Measurements from ENCODE around the gene BASP1.
A peak's percentile ranks its signal among the peaks of the same experiment; 100 is the strongest.

BASP1 gene

DNA sequence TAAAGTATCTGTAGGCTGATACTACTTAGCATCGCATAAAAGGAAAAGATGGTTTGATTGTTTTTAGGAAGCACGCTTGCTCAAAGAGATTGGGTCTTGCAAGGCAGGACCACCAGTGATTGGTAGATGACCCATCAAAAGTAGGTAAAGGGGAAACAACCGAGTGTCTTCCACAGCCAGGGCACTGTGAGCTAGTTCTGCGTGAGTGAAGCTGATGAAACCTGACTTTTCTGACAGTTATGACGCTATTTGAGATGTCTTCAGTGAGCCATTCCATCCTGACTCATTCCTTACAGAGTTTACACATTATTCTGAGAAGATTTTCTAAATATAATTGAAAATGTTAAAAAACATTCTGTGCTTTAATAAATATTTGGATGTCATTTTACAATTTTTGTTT lies 49.7 kb downstream of the BASP1 start:
- Mint-ChIP-seq H3K4me1 (no peaks in the 10 kb centered on the region), H3K4me3 (no peak overlapping the region), H3K9me3 (peaks cover 12% of the 10 kb centered on the region), H3K27ac (no peak overlapping the region), H3K27me3 (no peaks in the 10 kb centered on the region), H3K36me3 (ENCODE audit: low read depth) (no peaks in the 10 kb centered on the region)
- DNase-seq = no peak
- ATAC-seq = no peak

DNA sequence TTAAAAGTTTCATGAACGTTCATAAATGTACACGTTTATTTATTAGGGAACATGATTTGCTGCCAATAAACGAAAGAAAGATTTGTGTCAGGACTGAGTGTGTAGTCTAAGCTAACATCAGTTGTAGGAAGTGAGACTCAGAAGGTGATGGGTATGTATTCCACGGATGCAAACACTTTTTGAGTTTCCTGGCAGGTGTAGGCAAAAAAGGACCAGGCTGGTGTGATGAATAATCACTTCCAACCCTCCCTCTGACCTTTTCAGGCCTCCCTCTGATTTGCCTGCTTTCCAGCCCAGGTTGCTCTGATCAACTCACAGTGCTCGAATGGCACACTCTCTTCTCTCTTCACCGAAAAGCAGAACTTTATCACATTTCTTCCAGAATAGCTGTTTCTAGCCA lies 51.8 kb downstream of the BASP1 start:
- no peaks in the 10 kb centered on the region for H3K27me3 Mint-ChIP-seq
- no peaks in the 10 kb centered on the region for H3K4me1 Mint-ChIP-seq
- H3K36me3 Mint-ChIP-seq (ENCODE audit: low read depth) = no peaks in the 10 kb centered on the region
- peaks cover 6% of the 10 kb centered on the region for H3K9me3 Mint-ChIP-seq
- ATAC-seq = no peak
- no peak overlapping the region for H3K27ac Mint-ChIP-seq
- H3K4me3 Mint-ChIP-seq = no peak overlapping the region
- no peak for DNase-seq

DNA sequence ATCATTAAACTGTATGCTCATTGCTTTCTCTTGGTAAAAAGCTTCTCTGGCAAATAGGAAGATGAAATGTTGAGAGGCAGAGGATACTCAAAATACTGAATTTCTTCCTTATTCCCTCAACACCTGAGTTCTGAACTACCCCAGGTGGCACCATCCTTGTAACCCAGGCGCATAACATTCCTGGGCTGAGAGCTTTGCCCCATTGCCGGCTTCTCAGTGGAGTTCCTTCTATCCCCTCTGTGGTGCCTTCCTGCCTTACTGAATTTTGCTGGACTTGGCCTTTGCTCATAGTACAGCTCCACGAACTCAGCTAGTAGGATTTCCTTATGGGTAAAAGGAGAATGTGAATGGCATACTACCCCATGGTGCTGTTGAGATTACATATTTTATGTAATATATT lies 54.7 kb downstream of the BASP1 start:
- no peak for DNase-seq
- H3K27ac Mint-ChIP-seq = no peak overlapping the region
- H3K27me3 Mint-ChIP-seq = no peaks in the 10 kb centered on the region
- H3K4me3 Mint-ChIP-seq = no peak overlapping the region
- no peaks in the 10 kb centered on the region for H3K36me3 Mint-ChIP-seq (ENCODE audit: low read depth)
- no peak for ATAC-seq
- H3K9me3 Mint-ChIP-seq = peaks cover 1% of the 10 kb centered on the region
- peaks cover 4% of the 10 kb centered on the region for H3K4me1 Mint-ChIP-seq

DNA sequence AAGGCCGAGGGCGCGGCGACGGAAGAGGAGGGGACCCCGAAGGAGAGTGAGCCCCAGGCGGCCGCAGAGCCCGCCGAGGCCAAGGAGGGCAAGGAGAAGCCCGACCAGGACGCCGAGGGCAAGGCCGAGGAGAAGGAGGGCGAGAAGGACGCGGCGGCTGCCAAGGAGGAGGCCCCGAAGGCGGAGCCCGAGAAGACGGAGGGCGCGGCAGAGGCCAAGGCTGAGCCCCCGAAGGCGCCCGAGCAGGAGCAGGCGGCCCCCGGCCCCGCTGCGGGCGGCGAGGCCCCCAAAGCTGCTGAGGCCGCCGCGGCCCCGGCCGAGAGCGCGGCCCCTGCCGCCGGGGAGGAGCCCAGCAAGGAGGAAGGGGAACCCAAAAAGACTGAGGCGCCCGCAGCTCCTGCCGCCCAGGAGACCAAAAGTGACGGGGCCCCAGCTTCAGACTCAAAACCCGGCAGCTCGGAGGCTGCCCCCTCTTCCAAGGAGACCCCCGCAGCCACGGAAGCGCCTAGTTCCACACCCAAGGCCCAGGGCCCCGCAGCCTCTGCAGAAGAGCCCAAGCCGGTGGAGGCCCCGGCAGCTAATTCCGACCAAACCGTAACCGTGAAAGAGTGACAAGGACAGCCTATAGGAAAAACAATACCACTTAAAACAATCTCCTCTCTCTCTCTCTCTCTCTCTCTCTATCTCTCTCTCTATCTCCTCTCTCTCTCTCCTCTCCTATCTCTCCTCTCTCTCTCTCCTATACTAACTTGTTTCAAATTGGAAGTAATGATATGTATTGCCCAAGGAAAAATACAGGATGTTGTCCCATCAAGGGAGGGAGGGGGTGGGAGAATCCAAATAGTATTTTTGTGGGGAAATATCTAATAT lies 58.1 kb downstream of the BASP1 start:
- Mint-ChIP-seq H3K27me3 (no peaks in the 10 kb centered on the region), H3K4me1 (peaks cover 8% of the 10 kb centered on the region), H3K36me3 (ENCODE audit: low read depth) (no peaks in the 10 kb centered on the region), H3K4me3 (no peak overlapping the region), H3K27ac (no peak overlapping the region), H3K9me3 (no peaks in the 10 kb centered on the region)
- ATAC-seq (no peak), DNase-seq (no peak)

DNA sequence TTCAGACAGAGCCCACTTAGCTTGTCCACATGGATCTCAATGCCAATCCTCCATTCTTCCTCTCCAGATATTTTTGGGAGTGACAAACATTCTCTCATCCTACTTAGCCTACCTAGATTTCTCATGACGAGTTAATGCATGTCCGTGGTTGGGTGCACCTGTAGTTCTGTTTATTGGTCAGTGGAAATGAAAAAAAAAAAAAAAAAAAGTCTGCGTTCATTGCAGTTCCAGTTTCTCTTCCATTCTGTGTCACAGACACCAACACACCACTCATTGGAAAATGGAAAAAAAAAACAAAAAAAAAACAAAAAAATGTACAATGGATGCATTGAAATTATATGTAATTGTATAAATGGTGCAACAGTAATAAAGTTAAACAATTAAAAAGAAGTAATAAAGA lies 59.0 kb downstream of the BASP1 start:
- H3K9me3 Mint-ChIP-seq = no peaks in the 10 kb centered on the region
- H3K27ac Mint-ChIP-seq = no peak overlapping the region
- no peaks in the 10 kb centered on the region for H3K27me3 Mint-ChIP-seq
- no peaks in the 10 kb centered on the region for H3K36me3 Mint-ChIP-seq (ENCODE audit: low read depth)
- peaks cover 10% of the 10 kb centered on the region for H3K4me1 Mint-ChIP-seq
- H3K4me3 Mint-ChIP-seq = no peak overlapping the region
- no peak for ATAC-seq
- no peak for DNase-seq

DNA sequence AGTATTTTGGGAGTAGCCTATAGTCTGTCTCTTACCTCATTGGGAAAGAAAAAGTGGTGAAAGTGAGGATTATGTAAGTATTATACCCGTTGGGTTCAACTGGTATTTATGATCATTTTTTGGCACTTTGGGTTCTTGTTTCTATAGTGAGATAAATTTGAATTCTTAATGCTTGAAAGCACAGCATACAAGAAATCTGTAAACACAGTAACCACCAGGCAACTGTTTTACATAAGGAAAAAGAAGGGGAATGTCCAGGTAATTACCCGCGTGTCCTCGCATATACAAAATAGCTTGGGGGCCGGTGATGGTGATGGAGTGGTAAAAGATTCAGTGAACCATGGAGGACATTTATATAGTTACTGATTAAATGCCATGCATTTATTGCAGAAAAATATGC lies 60.5 kb downstream of the BASP1 start:
- ATAC-seq (no peak), DNase-seq (no peak)
- Mint-ChIP-seq H3K27ac (no peak overlapping the region), H3K4me1 (peaks cover 15% of the 10 kb centered on the region), H3K27me3 (no peaks in the 10 kb centered on the region), H3K4me3 (no peak overlapping the region), H3K9me3 (no peaks in the 10 kb centered on the region), H3K36me3 (ENCODE audit: low read depth) (no peaks in the 10 kb centered on the region)

DNA sequence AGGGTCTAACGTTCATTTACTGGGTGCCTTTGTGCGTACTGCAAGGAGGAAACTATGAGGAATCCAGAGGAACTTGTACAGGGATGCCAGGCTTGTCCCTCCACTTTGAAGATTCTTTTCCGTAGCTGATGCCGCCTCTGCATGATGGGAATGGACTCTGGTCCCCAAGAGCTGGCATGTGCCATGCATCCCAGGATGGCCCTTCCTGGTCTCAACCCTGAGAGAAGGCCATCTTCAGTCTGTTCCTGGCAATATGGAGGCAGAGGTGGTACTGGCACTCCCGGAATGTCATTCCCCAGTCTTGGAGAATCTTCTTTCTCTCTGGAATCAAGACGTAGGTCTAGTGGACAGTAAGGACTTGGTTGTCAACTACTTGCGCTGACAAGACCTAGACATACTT lies 61.5 kb downstream of the BASP1 start:
- peaks cover 16% of the 10 kb centered on the region for H3K4me1 Mint-ChIP-seq
- no peak overlapping the region for H3K27ac Mint-ChIP-seq
- H3K36me3 Mint-ChIP-seq (ENCODE audit: low read depth) = no peaks in the 10 kb centered on the region
- no peak overlapping the region for H3K4me3 Mint-ChIP-seq
- no peaks in the 10 kb centered on the region for H3K27me3 Mint-ChIP-seq
- H3K9me3 Mint-ChIP-seq = no peaks in the 10 kb centered on the region
- ATAC-seq = no peak
- no peak for DNase-seq

DNA sequence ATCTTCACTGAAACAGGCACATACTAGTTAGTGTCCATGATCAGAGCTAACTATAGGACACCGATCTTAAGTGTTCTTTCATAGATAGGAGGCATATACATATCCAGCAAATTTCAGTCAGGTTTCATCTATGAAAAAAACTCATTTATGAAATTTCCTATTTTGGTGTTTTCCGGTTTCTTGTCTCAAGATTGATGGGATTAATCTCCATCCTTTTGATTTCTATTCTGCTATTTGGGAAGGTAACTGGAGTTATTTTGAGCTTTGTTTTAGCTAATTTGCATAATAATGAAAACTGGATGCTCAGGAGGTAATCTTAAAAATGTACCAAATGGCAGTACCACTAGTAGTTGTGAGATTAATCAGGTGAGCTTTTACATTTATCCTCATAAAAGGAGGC lies 62.1 kb downstream of the BASP1 start:
- no peaks in the 10 kb centered on the region for H3K9me3 Mint-ChIP-seq
- DNase-seq (no peak), ATAC-seq (no peak)
- no peaks in the 10 kb centered on the region for H3K36me3 Mint-ChIP-seq (ENCODE audit: low read depth)
- no peaks in the 10 kb centered on the region for H3K27me3 Mint-ChIP-seq
- no peak overlapping the region for H3K4me3 Mint-ChIP-seq
- peaks cover 16% of the 10 kb centered on the region for H3K4me1 Mint-ChIP-seq
- no peak overlapping the region for H3K27ac Mint-ChIP-seq

DNA sequence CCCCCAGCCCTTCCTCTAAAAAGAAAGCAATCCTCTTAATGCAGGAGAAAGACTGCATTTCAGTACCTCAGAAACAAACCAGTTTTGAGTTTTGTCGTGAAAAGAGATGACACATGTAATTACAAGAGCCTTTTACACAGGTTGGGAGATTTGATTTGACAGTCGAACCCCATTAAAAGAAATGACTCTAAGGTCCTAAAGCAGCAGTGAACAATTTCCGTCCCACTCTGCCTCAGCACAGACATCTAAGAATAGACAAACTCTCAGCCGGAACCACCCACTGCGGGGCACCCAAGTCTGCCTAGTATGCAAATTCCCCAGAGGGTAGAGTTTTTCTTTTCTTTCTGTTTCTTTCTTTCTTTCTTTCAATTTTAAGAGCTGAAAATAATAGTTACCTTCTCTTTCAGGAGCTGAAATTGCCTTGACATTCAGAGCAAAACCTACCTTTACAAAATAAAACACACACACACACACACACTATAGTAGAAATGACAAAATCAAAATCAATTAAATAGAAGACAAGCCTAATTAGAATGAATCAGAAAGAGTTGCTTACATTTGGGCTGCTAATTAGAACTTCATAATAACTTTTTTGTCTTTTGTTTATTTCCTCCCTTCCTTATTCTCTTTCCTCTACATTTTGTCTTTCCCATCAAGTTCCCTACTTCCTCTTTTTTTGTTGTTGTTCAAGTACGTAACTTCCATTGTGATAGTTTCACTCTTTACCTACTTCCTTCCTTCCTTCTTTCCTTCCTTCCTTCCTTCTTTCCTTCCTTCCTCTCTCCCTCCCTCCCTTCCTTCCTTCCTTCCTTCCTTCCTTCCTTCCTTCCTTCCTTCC lies 65.1 kb downstream of the BASP1 start:
- peak overlapping the region; percentile 64 for H3K27ac Mint-ChIP-seq
- peaks cover 11% of the 10 kb centered on the region for H3K4me1 Mint-ChIP-seq
- H3K27me3 Mint-ChIP-seq = no peaks in the 10 kb centered on the region
- no peaks in the 10 kb centered on the region for H3K9me3 Mint-ChIP-seq
- ATAC-seq (peak; percentile 69), DNase-seq (peak; percentile 8)
- no peak overlapping the region for H3K4me3 Mint-ChIP-seq
- H3K36me3 Mint-ChIP-seq (ENCODE audit: low read depth) = no peaks in the 10 kb centered on the region

DNA sequence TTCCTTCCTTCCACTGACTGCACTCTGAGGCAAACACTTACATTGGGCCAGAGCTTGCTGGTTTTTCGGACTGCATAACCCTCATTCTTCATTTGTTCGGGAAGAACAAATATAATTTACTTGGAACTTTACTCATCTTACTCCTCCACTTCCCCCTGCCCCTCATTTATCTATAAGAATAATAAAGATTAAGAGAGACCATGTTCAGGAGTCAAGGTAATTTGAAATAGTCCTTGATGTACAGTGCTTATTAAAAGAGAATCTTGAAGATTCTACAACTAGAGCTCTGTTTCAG lies 65.6 kb downstream of the BASP1 start:
- no peaks in the 10 kb centered on the region for H3K27me3 Mint-ChIP-seq
- DNase-seq (no peak), ATAC-seq (no peak)
- no peak overlapping the region for H3K4me3 Mint-ChIP-seq
- peaks cover 1% of the 10 kb centered on the region for H3K9me3 Mint-ChIP-seq
- H3K4me1 Mint-ChIP-seq = peaks cover 8% of the 10 kb centered on the region
- peak overlapping the region; percentile 64 for H3K27ac Mint-ChIP-seq
- H3K36me3 Mint-ChIP-seq (ENCODE audit: low read depth) = peaks cover 1% of the 10 kb centered on the region

DNA sequence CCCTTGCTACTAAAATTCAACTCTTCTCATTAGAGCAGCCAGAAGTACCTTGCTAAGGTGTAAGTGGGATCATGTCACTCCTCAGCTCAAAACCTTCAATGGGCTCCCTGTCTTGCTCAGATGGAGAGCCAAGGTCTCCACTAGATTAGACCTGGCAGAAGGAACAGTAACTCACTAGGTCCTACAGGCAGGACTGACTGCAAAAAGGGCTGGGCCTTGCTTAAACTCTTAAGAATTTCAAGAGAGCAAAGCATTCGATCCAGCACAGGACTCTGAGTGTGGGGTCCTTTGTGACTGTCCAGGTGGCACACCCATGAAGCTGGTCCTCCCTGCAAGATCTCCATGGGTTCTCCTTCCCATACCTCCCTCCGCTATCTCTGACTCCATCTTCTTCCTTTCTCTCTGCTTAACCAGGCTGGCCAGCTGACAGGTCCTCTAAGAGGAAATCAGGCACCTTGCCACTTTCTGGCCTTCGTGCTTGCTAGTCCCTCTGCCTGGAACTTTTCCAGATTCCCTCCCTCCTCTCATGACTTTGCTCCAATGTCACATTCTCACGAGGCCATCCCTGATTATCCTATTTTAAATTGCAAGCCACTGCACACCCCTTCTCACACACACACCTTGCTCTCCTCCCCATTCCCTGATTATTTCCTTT lies 70.2 kb downstream of the BASP1 start:
- DNase-seq (no peak), ATAC-seq (no peak)
- H3K27me3 Mint-ChIP-seq = no peaks in the 10 kb centered on the region
- peaks cover 14% of the 10 kb centered on the region for H3K9me3 Mint-ChIP-seq
- H3K27ac Mint-ChIP-seq = no peak overlapping the region
- H3K36me3 Mint-ChIP-seq (ENCODE audit: low read depth) = peaks cover 2% of the 10 kb centered on the region
- no peak overlapping the region for H3K4me3 Mint-ChIP-seq
- H3K4me1 Mint-ChIP-seq = peaks cover 4% of the 10 kb centered on the region

DNA sequence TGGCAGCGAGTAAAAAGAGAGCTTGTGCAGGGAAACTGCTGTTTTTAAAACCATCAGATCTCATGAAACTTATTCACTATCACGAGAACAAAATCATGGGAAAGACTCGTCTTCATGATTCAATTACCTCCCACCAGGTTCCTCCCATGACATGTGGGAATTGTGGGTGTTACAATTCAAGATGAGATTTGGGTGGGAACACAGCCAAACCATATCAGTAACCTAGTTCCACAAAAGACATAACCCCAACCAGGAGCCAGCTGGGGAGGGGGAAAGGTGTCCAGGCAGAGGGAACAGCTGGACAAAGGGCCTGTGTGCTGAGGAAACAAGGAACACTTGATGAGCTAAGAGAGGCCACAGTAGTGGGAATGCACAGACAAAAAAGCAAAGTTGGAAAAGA lies 71.1 kb downstream of the BASP1 start:
- Mint-ChIP-seq H3K36me3 (ENCODE audit: low read depth) (peaks cover 2% of the 10 kb centered on the region), H3K4me3 (no peak overlapping the region), H3K27ac (no peak overlapping the region), H3K27me3 (no peaks in the 10 kb centered on the region), H3K4me1 (no peaks in the 10 kb centered on the region), H3K9me3 (peaks cover 14% of the 10 kb centered on the region)
- DNase-seq = no peak
- no peak for ATAC-seq

DNA sequence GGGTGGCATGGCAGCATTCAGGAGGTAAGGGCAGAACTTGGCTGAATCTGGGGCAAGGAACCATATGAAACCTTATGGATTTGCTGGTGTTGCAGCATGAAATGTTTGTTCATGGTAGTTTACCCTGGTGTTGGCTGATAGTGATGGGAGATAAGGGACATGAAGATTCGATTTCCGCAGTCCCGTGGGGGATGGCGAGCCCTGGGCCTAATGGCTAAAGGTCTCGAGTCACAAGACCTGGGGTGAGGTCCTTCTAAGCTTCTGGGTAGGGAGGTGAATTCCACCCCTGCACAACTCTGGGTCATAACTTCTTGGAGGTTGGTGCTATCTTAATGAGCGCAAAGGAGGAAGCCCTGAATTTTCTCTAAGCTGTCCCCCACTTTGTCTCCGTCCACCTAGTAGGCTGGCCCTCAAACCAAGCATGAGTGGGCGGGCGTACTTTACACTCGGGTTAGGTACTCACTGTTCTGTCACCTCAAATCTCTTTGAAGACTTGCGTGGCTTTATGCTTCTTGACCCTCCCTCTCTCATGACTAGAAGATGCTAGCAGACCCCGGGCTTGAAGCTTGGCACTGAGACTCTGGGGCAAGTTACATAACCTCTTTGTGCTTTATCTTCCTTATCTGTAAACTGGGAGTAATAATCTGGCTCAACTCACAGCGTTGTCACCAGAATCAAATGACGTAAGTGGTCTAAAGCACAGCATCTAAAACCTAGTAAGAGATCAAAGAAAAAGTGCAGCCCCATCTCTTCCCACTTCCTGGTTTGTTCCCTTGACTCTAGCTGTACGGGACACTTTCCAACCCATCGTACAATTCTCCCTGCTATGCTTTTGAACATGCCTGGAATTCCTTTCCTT lies 72.5 kb downstream of the BASP1 start:
- ATAC-seq (no peak), DNase-seq (no peak)
- Mint-ChIP-seq H3K27ac (no peak overlapping the region), H3K27me3 (no peaks in the 10 kb centered on the region), H3K9me3 (peaks cover 14% of the 10 kb centered on the region), H3K4me1 (no peaks in the 10 kb centered on the region), H3K36me3 (ENCODE audit: low read depth) (peaks cover 2% of the 10 kb centered on the region), H3K4me3 (no peak overlapping the region)

DNA sequence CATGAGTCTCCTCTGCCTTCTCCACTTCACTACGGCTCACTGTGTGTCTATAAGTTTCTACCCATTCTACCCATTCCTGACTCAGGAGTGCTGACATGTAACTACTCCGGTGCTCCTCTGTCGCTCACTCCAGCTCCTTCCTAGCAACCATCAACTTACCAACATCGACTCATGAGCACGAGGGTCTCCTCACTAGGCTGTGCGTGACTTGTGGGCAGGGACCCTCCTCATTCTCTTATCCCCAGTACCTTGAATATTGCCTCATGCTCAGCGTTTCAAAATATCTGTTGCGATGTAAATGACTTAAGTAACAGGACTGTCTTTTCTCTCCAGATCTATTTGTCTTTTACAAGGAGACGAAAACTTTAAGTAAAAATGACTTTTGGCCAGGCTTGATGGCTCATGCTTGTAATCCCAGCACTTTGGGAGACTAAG lies 73.1 kb downstream of the BASP1 start:
- DNase-seq (no peak), ATAC-seq (no peak)
- no peak overlapping the region for H3K27ac Mint-ChIP-seq
- H3K9me3 Mint-ChIP-seq = peaks cover 14% of the 10 kb centered on the region
- no peaks in the 10 kb centered on the region for H3K27me3 Mint-ChIP-seq
- no peaks in the 10 kb centered on the region for H3K4me1 Mint-ChIP-seq
- no peak overlapping the region for H3K4me3 Mint-ChIP-seq
- H3K36me3 Mint-ChIP-seq (ENCODE audit: low read depth) = peaks cover 2% of the 10 kb centered on the region
